Measurements from ENCODE around the gene NEDD4L.

The NEDD4L gene

GRCh38 chr18:58028109-58028784, 15.8 kb upstream of the NEDD4L start (continued):
- TF ChIP-seq PATZ1 (CRISPR knock-in tag; IDR thresholded peaks at IDR 0.05; ENCODE audit: borderline replicate concordance) (no peak), ZNF8 (CRISPR knock-in tag; IDR thresholded peaks at IDR 0.05) (no peak), ZNF565 (CRISPR knock-in tag; conservative IDR thresholded peaks at IDR 0.05; ENCODE audit: low read depth) (no peak)

DNA sequence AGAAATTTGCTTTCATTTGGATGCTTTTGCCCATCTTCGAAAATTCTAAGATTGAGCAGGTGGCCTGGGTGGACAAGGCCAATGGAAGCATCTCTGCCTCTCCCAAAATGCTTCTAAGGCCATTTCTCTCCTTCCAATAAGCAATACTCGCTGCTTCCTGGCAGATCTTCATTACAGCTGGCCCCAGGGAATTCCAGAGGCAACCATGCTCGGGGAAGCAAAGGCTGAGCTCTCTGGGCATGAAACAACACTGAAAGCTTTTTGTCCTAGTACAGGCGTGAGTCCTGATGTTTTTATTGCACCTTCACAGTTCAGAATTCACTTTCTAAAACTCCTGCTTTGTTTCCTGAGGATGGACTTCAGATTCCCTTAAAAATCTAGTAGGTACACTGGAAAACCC, 11.8 kb upstream of the NEDD4L start:
- no peak for TF ChIP-seq ZNF8 (CRISPR knock-in tag; IDR thresholded peaks at IDR 0.05)
- TF ChIP-seq ZNF565 (CRISPR knock-in tag; conservative IDR thresholded peaks at IDR 0.05; ENCODE audit: low read depth) = no peak
- TF ChIP-seq POU6F1 (CRISPR knock-in tag; IDR thresholded peaks at IDR 0.05; ENCODE audit: borderline replicate concordance, low read depth) = no peak
- no peak for TF ChIP-seq ARNTL (CRISPR knock-in tag; IDR thresholded peaks at IDR 0.05; ENCODE audit: borderline replicate concordance, low read depth)
- no peak for TF ChIP-seq ZNF70 (CRISPR knock-in tag; IDR thresholded peaks at IDR 0.05)
- TF ChIP-seq RARB (CRISPR knock-in tag; IDR thresholded peaks at IDR 0.05) = no peak
- no peak for TF ChIP-seq TOX (CRISPR knock-in tag; IDR thresholded peaks at IDR 0.05; ENCODE audit: borderline replicate concordance)
- no peak for TF ChIP-seq TCF4 (CRISPR knock-in tag; IDR thresholded peaks at IDR 0.05; ENCODE audit: borderline replicate concordance)
- TF ChIP-seq CSDC2 (CRISPR knock-in tag; IDR thresholded peaks at IDR 0.05) = no peak
- TF ChIP-seq ISL1 (CRISPR knock-in tag; IDR thresholded peaks at IDR 0.05) = no peak
- no peak for TF ChIP-seq PATZ1 (CRISPR knock-in tag; IDR thresholded peaks at IDR 0.05; ENCODE audit: borderline replicate concordance)
- no peak for ATAC-seq

DNA sequence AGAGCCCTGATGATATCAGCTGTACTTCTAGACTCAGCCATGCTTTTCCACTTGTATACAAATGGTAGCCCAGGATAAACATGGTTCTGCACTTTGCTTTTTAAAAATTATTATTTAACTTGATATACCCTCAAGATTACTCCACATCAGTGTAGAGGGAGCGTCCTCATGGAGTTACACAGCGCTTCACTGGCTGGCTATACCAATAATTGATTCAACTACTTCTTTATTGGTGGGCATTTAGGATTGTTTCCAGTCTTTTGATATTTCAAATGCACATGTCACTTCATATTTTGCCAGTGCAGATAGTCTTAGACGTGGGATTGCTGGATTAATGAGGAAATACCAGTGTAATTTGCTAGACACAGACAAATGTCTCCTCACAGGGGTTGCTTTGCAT, 10.8 kb upstream of the NEDD4L start:
- TF ChIP-seq PATZ1 (CRISPR knock-in tag; IDR thresholded peaks at IDR 0.05; ENCODE audit: borderline replicate concordance) (no peak), ZNF70 (CRISPR knock-in tag; IDR thresholded peaks at IDR 0.05) (no peak), OSR1 (CRISPR knock-in tag; IDR thresholded peaks at IDR 0.05) (no peak), ZC3H10 (CRISPR knock-in tag; IDR thresholded peaks at IDR 0.05) (no peak), CSDC2 (CRISPR knock-in tag; IDR thresholded peaks at IDR 0.05) (no peak), ZFP30 (CRISPR knock-in tag; IDR thresholded peaks at IDR 0.05) (no peak), GLIS3 (CRISPR knock-in tag; IDR thresholded peaks at IDR 0.05) (no peak)
- ATAC-seq = no peak

DNA sequence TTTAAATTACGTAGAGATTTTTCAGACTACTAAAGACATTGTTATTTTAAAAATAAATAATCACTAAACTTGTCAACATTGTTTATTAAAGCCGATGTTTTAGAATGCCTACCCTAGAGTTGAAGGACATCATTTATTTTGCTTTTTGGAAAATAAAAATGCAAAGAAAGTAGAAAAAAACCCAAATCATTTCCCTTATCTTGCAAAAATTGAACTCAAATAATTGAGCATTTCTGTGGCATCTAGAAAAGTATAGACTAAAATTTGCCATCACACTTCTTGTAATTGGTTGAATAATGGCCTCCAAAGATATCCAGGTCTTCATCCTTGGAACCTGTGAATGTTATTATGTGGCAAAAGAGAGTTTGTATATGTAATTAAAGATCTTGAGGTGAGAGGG, 9.7 kb upstream of the NEDD4L start:
- TF ChIP-seq ESRRG (CRISPR knock-in tag; IDR thresholded peaks at IDR 0.05) = no peak
- no peak for TF ChIP-seq PPARA (CRISPR knock-in tag; IDR thresholded peaks at IDR 0.05; ENCODE audit: borderline replicate concordance)
- TF ChIP-seq ZFP30 (CRISPR knock-in tag; IDR thresholded peaks at IDR 0.05) = no peak
- TF ChIP-seq ZC3H10 (CRISPR knock-in tag; IDR thresholded peaks at IDR 0.05) = no peak
- no peak for ATAC-seq

DNA sequence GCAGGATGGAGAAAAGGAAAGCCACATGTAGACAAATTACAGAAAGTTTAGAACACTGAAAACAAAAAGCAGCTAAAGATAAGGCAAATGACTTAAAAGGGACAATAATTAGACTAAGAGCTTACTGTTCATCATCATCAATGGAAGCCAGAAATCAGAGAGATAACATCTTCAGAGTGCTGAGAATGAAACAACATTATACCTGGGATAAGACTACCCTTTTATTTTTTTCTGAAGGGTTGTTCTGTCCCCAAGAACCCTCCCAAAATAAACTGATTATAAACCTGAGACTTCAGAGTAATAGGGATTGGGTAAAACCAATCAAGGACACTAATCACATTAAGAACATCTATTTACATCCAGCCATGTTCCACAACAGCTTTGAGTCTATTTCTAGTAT, 6.9 kb upstream of the NEDD4L start:
- no peak for ATAC-seq
- no peak for TF ChIP-seq ZNF8 (CRISPR knock-in tag; IDR thresholded peaks at IDR 0.05)
- TF ChIP-seq TSHZ2 (CRISPR knock-in tag; IDR thresholded peaks at IDR 0.05) = no peak
- TF ChIP-seq PPARA (CRISPR knock-in tag; IDR thresholded peaks at IDR 0.05; ENCODE audit: borderline replicate concordance) = no peak
- TF ChIP-seq ARNTL (CRISPR knock-in tag; IDR thresholded peaks at IDR 0.05; ENCODE audit: borderline replicate concordance, low read depth) = no peak
- TF ChIP-seq CSDC2 (CRISPR knock-in tag; IDR thresholded peaks at IDR 0.05) = no peak
- TF ChIP-seq RARB (CRISPR knock-in tag; IDR thresholded peaks at IDR 0.05) = no peak
- no peak for TF ChIP-seq PATZ1 (CRISPR knock-in tag; IDR thresholded peaks at IDR 0.05; ENCODE audit: borderline replicate concordance)
- no peak for TF ChIP-seq TCF4 (CRISPR knock-in tag; IDR thresholded peaks at IDR 0.05; ENCODE audit: borderline replicate concordance)
- no peak for TF ChIP-seq GLIS3 (CRISPR knock-in tag; IDR thresholded peaks at IDR 0.05)
- TF ChIP-seq ZC3H10 (CRISPR knock-in tag; IDR thresholded peaks at IDR 0.05) = no peak
